ENCODE data around the gene TMPRSS6.

GRCh38 chr22:37105154-37105553 lies 4.4 kb downstream of the TMPRSS6 start:
- no peak for TF ChIP-seq EZH2 (IDR thresholded peaks at IDR 0.05; ENCODE audit: insufficient read depth, poor library complexity, severe bottlenecking)
- TF ChIP-seq EZH2phosphoT487 (IDR thresholded peaks at IDR 0.05; ENCODE audit: insufficient read depth, low read depth): no peak
